Fibroblast of lung (primary cell): ENCODE results near the gene POLA1.

Experiments used
- CTCF ChIP-seq, 2 donors: IDR thresholded peaks in 1 of 2; conservative IDR thresholded peaks in 1 of 2; 1 replicate in 1 of 2; 2 replicates in 1 of 2; pipeline ENCODE4 v1.5.1; 2011 to 2012; ENCODE audit warnings: low read length in 2 of 2, control low read depth in 1 of 2, inconsistent platforms in 1 of 2, low read depth in 1 of 2, mild to moderate bottlenecking in 1 of 2
- EZH2 ChIP-seq: IDR thresholded peaks from 2 replicates; pipeline ENCODE4 v1.5.1; 2012; ENCODE audit warnings: low read length, control low read depth, mild to moderate bottlenecking; ENCODE audit errors: missing control alignments

GRCh38 chrX:24659646-24660045 is 34.1 kb upstream of the POLA1 start:
- TF ChIP-seq CTCF (conservative IDR thresholded peaks at IDR 0.05 in 1 of 2, IDR thresholded peaks at IDR 0.05 in 1 of 2; ENCODE audit: low read depth in 1 of 2, low read length in 2 of 2) (no peak), EZH2 (no peak)
